Bone marrow (tissue), 2 donors: ENCODE data around the gene MYH15.

ENCODE experiments used
- DNase-seq, 2 donors: peaks; one replicate each; lab custom pipeline; 2025; lab: John Stamatoyannopoulos, UW

The MYH15 gene

DNA sequence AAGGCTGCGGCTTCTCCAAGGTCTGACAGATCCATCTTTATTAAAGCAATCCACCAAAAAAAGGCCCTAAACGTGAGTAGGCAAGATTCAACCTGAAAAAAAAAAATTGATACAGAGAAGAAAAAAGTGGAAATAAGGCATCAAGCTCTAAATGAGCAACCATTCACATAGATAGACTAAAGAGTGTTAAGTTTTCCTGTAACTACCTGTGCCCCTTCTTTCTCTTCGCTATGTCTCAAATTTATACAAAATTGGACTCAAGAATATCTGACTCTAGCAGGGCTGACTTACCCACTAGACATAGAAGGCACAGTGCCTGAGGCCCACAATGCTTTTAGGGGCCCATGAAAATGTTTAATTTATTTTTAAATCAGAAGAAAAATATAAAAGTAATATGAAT is at the start of gene MYH15:
Gene MYH15, minus strand, starts transcription at position 101 of the 400 bp plus-strand sequence. Its CDS starts 66 bp downstream, at position 35.
- DNase-seq = no peak

DNA sequence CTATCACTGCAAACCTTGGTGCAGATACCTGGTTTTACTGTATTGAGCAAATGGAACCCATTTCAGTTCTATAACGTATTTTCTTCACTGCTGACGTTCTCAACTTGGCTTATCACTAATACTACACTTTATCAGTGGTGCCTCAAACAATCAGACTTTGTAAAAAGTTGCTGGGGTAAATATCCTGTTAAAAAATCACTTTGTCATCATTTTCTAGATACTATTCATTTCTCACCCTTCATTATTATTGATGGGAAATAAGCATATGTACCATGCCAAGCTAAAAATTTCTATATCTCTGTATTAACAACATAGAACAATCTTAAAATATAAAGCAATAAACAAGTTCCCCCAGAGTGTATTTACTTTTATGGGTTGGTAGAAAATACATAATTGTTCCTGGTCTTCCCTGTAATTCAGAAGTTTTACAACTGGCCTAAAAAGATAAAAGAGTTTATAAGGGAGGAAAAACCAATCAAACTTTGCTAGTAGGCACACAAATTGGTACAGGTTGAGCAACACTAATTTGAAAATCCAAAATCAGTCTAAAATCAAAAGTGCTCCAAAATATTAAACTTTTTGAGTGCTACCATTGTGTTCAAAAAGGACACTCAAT is 45.7 kb upstream of the MYH15 start:
- no peak for DNase-seq

DNA sequence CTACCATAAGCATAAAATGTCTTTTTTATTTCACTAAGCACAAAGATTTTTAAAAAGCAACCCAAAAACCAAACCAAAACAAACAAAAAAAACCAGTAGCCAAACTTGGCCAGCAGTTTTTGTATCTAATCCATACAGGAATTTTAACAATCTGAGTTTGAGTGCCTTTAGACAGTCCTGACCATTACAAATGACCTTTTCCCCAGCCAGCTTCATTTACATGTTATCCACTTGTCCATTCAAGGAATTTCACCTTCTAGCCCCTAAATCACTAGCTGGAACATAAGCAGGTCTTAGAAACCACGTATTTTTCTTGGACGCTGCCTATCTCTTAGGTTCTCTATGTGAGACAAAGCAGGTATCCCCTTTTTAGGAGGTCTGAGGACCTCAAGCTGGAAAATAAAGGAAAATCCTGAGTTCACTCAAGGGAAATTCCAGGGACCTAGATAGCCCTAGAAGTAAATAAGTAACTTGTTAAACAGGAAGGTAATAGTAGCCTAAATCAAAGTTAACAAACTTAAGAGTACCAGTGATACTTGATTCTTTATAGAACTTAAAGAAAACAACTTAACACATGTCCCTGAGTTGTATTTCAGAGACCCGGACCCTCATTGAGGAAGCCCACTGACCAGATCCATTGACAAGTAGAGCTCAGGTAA is 44.6 kb upstream of the MYH15 start:
- DNase-seq = no peak

DNA sequence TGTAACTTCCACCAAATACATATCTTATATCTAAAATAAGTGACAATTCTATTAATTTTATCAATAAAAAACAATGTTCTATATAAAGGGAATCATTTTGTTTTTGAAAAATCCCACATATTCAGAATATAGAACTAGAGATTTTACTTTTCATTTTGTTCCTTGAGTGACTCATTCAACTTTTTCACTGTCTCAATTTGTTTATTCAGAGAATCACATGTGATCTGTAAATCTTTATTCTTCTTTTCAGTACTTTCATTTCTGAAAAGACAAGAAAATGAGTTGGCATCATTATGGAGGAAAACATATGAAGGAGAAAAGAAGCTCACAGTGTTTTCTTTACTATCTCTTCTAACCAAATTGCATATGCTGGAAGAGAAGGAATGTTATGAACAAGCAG is 43.8 kb upstream of the MYH15 start:
- no peak for DNase-seq

DNA sequence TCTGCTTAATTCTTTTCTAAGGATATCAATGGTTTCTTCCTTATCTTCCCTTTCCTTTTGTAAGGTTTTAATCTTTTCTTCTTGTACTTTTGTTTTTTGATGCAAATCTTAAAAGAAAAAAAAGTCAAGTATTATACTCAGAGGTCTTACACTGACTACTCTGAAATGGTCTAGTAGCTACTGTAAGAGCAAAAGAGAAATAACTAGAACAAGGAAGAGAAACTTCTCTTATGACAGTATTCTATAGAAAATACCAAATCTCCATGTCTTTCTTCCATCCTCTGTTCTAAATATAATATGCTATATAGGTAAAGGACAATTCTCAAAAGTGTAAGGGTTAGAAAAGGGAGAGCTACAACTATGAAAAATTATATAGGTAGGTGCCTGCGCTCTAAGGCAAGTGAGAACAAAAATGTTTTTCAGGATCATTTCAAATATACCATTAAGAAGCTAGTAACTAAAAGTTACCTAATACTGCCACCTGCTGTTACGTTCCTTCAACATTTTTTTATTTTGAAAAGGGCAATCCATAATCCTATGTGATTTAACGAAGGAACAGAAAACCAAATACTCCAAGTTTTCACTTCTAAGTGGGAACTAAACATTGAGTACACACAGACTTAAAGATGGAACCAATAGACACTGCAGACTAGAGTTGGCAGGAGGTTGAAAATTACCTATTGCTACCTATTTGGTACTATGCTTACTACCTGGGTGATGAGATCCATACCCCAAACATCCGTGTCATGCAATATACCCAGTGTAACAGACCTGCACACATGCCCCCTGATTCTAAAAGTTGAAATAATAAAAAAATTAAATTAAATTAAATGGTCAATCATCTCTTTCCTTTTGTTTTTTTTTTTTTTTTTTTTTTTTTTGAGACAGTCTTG is 42.1 kb upstream of the MYH15 start:
- peak in 1 of 2 donors; percentile 39 for DNase-seq

DNA sequence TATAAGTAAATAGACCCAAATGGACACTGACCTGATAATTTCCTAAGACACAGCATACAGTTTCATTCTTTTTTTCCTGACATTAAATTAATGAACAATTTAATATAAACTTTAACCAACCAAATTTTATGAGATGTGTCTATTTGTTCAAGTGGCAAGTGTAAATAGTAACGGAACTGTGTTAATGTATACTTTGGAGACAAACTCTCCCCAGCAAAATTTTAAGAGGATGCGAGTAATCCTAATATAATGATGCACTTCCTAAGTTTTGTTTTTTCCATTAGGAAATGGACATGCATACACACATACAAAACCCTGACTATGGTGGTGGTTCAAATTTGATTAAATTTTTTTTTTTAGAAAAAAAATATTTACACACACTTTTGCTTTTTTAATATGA is 38.5 kb upstream of the MYH15 start:
- no peak for DNase-seq

DNA sequence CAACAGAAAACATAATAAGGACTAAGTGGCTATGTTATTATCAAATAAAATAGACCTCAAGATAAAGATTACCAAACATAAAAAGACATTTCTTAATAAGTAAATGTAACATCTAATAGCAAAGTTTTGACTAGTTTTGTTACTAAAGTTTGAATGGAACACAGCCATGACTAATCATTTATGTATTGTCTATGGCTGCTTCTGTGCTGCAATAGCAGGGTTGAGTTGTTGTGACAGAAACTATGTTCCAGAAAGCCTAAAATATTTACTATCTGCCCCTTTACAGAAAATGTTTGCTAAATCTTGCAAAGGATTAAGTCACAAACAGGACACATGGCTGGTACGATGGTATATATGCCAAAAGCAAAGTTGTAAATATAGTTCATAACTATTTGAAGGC is 37.9 kb upstream of the MYH15 start:
- DNase-seq = no peak

DNA sequence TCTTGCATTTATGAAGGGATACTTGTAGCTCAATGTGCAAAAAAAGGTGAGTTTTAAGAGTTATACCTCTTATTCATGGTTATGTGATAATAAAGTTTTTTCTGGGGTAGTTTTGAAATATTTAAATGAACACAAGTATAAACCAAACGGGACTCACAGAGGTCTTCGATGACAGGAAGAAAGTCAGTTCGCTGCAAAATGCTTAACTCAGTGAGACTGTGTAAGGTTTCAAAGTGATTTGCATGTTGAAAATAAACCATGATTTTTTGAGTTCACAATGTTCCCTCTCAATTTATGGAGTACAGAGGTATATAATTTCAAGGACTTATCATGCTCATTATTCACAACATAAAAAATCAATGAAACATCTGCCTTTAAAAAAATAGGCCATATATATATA is 36.3 kb upstream of the MYH15 start:
- no peak for DNase-seq

DNA sequence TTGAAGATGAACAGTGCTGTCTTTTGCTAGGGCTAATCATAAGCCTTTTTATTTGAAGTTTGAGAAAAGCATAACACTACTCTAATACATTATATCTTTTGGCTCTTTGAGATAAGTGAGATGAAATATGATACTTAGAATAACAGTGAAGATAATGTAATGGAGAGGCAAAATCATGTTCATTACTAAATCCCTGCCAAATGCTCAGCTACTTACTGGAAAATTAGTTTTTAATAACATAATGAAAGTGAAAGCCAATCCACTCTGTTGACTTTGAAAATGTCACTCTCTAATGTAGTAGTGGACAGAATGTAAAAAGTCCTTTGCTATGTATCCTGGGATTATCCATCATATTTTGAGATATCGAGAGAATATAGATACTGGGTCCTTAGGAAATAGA is 35.9 kb upstream of the MYH15 start:
- no peak for DNase-seq

DNA sequence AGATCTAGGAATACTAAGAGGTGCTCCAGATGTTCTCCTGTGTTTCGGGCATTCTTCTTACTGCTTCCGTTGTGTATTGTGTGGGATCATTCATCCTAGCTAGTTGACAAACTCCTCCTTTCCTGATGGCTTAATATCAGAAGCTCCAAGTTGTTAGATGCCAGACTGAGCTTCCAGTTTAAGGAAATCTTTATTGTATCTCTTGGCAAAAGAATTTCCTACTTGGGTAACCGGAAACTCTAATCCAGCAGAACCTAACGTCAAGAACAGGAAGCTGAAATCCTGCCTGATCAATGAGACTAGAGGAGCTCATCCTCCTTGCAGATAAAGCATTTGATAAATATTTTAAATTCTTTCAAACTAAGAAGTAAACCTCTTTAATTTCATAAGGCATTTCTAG is 27.7 kb upstream of the MYH15 start:
- no peak for DNase-seq

DNA sequence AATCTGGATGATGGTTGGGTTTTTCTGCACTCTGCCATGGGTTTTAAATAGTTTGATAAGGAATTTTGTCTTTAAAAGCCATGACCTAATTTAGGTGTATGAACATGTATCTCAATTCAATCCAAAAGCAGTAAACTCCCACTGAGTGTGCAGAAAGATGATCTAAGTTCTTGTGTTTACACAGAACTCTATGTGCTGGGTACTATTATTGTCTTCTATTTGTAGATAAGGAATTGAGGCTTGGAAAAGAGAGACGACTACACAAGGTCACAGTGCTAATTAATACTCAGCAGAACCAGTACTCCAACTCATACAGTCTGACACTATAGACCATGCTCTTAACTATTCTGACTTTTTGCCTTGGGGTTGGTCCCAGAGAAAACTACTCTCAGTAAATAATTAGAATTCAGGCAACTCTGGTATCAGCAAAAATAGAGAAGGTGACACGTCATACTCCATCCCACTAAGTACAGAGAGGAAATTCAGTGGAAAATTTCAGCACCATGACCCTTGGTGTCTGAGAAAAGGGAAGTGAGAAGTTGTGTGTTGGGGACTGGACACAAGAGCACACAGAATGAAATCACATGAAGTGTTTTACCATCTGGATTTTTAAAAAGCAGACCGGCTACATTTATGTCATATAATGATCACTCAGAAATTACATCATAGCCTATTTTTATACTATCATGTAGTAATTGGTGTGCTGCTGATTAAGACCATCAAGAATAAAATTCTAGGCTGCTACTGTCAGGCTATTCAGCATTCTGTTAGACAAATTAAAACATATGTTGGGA is 18.3 kb upstream of the MYH15 start:
- peak in 1 of 2 donors; percentile 25 for DNase-seq

DNA sequence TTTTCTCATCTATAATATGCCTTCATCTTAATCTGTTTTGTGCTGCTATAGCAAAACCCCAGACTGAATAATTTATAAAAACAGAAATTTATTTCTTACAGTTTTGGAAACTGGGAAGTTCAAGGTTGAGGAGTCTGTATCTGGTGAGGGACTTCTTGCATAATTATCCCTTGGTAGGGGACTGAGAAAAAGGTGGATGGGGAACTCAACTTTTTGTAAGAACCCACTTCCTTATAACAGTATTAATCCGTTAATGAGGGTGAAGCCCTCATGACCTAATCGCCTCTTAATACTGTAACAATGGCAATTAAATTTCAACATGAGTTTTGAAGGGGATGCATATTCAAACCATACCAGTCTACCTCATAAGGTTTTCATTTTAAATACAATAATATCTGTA is 17.4 kb upstream of the MYH15 start:
- DNase-seq = no peak

DNA sequence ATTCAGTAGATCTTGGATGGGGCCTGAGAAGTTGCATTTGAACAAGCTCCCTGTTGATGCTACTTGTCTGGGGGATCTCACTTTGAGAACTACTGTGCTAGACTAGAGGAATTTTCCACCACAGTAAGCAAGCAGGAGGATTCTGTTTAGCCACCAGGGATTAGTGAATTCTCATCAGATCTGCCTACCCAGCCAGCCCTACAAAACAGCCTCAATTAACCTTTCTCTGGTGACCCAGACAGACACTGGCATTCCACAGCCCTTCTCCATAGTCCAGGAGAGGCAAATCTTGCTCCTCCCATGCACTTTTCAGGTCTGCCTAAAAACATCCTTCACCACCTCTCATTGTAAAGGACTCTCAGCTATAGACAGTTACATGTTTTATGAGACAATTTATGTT is 16.7 kb upstream of the MYH15 start:
- DNase-seq = no peak

DNA sequence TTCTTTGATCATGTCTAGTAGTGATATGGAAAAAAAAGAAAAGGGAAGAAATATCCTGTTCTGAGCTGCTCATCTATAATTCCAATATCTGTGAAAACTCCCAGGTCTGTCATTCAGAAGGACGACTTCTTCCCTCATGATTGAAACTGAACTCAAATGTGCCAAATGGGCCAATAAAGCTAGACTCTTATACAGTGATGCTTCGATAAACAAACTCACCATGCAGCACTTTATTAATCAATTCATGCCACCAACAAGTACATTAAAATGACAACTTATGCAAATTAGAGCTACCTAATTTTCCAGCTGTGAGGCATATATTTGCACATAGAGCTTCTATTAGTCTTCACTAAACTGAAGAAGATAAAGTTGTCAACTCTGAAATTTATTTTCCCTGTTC is 15.6 kb upstream of the MYH15 start:
- DNase-seq = no peak

DNA sequence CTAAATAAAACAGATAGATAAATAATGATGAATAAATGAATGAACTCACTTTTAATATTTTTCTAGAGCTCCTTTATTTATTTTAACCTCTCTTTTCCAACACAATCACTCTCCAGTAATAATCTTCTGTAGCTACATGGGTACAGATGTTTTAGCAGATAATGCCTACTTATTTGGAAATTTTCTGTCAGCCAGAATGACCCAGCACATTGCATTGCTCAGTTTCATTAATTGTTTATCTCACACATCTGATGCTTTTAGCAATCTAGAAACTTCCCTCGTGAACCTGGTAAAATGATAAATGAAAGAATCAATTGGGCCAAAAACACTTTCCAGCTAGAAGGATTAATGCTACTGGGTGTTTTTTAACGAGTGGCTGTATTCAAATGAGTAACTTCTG is 14.9 kb upstream of the MYH15 start:
- DNase-seq = no peak

DNA sequence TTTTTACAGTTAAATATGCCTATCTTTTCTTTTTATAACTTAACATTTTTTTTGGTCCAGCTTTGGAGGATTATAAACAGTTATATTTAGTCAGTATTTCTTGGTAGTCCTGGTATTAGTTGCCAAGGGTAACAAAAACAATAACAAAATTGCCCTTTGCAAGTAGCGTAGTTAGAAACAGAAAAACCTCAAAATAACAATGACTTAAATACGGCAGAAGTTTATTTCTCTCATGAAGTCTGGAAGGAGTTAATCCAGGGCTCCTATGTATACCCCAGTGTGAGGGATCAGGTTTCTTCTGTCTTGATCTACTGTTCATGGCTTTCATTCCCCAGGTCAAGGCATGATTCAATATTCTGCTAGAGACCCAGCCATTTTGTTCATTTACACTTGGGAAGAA is 14.1 kb upstream of the MYH15 start:
- DNase-seq = no peak

DNA sequence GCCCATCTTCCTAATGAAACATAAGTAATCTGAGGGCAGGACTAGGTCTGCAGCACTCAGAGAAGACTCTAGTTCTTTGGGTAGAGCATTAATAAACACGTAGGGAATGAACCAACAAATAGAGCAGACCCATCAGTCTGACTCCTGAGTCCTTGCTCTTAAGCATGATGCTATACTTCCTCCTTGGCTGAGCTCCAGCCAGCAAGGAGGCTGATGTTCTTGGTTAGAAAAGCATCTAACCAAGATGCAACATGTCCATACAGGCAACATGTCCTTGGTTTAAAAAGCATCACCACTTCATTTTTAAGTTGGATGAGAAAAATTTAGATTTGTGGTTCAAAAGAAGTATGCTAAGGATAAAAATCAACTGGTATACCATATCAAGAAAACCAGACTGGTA is 8.5 kb upstream of the MYH15 start:
- no peak for DNase-seq

DNA sequence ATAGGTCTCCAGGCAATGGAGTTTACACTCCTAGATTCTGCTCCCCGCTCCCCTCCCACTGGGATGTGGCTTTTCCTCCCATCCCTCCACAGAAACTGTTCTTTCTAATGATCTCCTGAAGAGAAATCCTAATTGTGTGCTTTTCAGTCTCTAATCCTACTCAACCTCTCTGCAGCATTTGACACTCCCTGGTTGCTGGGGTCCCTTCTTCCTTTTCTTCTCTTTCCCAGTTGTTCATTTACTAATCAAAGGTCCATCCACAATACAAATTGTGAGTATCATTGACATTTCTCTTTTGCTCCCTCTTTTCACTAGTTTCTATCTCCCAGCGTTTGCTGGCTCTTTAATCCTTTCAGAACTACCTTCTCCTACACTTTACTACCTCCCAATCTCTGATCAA is 6.5 kb upstream of the MYH15 start:
- no peak for DNase-seq

DNA sequence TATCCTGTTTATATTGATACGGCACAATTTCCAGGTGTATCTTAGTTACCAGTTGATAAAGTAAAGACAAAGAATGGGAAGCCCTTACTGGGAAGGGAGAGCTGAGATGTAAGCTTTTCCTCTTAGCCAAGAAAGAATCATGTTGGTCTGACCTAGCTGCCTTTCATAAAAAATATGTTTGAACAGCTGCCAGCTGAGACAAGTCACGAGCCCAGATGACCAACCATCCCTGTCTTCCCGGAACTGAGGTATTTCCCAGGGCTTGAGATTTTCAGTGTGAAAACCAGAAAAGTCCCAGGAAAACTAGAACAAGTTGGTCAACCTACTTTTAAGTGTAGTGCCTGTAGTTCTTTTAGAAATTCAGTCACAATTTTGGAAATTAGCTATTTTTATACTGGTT is 3.6 kb upstream of the MYH15 start:
- no peak for DNase-seq

DNA sequence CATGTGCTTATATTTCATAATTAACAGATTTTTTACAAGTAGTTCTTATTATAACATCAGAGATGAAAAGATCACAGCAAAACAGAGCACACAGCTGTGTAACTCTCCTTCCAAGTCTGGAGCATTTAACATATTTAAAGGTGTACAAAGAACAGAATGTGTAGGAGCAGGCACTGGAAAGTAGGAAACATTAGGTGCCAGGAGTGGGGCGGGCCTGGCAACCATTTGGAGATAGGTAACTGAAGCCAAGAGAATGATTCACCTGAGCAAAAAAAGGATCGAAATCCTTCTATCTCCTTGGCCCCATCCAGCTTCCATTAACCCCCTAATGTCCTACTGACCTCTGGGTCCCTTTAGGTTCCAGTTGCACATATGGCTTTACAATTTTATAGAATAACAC is 2.3 kb upstream of the MYH15 start:
- no peak for DNase-seq

DNA sequence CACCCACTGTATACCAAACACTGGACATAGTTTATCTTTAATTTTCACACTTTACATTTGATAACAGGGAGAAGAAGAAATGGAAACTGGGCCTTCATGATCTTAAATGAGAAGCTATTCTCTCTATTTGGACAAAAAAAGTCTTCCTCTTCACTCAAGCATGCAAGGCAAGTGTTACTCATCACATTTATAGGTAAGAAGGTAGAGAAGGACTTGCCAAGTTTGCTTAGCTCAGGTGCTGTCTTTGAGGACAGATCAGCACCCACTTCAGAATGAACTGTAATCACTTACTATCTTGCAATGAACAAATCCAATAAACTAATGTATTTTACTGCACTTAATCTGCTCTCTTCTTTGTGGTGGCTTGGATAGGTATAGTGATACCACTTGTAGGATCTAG is 1.1 kb upstream of the MYH15 start:
- no peak for DNase-seq

DNA sequence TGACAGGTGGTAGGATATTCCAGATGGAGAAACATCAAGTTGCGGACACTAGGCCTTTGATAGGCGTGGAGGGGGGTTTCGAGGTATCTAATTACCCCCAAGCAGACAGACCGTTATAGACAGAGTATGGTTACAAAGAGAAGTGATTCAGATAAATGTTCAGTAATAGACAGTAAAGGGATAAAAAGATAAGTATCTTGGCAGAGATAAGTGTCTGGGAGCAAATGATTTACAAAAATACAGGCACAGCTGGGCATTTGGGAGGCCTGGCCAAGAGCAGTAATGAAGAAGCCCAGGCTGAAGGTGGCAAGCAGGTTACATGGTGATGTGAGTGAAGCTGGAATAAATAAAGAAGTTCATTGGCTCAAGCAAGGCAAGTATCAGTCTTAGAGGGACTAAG is 659 bp upstream of the MYH15 start:
- DNase-seq = no peak
